OCI-LY7 (cell line): Measurements from ENCODE around the gene ASCL5. TPM values are rescaled to one million over a fixed set of nuclear protein-coding genes. Genes with fewer than 3 reads are reported as not detected.

Source experiments
- BruUV-seq: library from RNA; stranded (reverse); fragments of 400-500 nt; replicated peaks from 2 replicates; lab custom pipeline; 2021; lab: Mats Ljungman, UMichigan
- CTCF ChIA-PET: fragments of 300-600 bp; sonication (Branson Sonifier 250); formaldehyde crosslinking; loops from one replicate; lab custom pipeline; 2022; ENCODE audit warnings: antibody characterized with exemption; ENCODE audit not compliant: unreplicated experiment; lab: Charles Lee
- POLR2A ChIA-PET: fragments of 300-600 bp; sonication (Branson Sonifier 250); formaldehyde crosslinking; loops from one replicate; lab custom pipeline; 2022; ENCODE audit warnings: antibody characterized with exemption; lab: Charles Lee
- DNase-seq: peaks from one replicate; pipeline ENCODE4 v3.0.0-alpha.2; 2015; ENCODE audit warnings: low spot score
- H2AFZ ChIP-seq: fragments of 200-600 bp; sonication (generic), shearing (Covaris generic); 2 replicates; pipeline ENCODE4 v1.6.1; 2014; ENCODE audit warnings: mild to moderate bottlenecking, antibody characterized with exemption, low read length, moderate library complexity
- H3K27ac ChIP-seq: fragments of 200-600 bp; sonication (generic); 2 replicates; pipeline ENCODE4 v1.5.1; 2014; ENCODE audit warnings: mixed run types, low read depth, mild to moderate bottlenecking, moderate library complexity, low read length, inconsistent platforms; ENCODE audit not compliant: poor library complexity, severe bottlenecking
- H3K36me3 ChIP-seq: fragments of 200-600 bp; sonication (generic); 2 replicates; pipeline ENCODE4 v1.6.1; 2014; ENCODE audit warnings: mild to moderate bottlenecking, antibody characterized with exemption, low read length, moderate library complexity, mixed read lengths; ENCODE audit not compliant: insufficient read depth
- H3K4me1 ChIP-seq: fragments of 200-600 bp; sonication (generic); 2 replicates; pipeline ENCODE4 v1.5.1; 2014; ENCODE audit warnings: mild to moderate bottlenecking, low read length; ENCODE audit not compliant: insufficient read depth, poor library complexity, severe bottlenecking
- H3K4me2 ChIP-seq: fragments of 200-600 bp; sonication (generic); 2 replicates; pipeline ENCODE4 v1.6.1; 2014; ENCODE audit warnings: mild to moderate bottlenecking, low read length
- H3K4me3 ChIP-seq: fragments of 200-600 bp; sonication (generic); 2 replicates; pipeline ENCODE4 v1.5.1; 2014; ENCODE audit warnings: mild to moderate bottlenecking, low read depth, low read length; ENCODE audit not compliant: poor library complexity, severe bottlenecking
- H3K79me2 ChIP-seq: fragments of 200-600 bp; sonication (generic); 2 replicates; pipeline ENCODE4 v1.6.1; 2016; ENCODE audit warnings: low read depth, mild to moderate bottlenecking, low read length, moderate library complexity, mixed read lengths; ENCODE audit not compliant: insufficient read depth
- H3K9me2 ChIP-seq: fragments of 200-600 bp; sonication (generic); 2 replicates; pipeline ENCODE4 v1.6.1; 2016; ENCODE audit warnings: mild to moderate bottlenecking, low read length, mixed read lengths; ENCODE audit not compliant: insufficient read depth
- H3K9me3 ChIP-seq: fragments of 200-600 bp; sonication (generic); 2 replicates; pipeline ENCODE4 v1.6.1; 2014; ENCODE audit warnings: mild to moderate bottlenecking, mixed run types, low read length, mixed read lengths
- H4K20me1 ChIP-seq: fragments of 200-600 bp; sonication (generic); 2 replicates; pipeline ENCODE4 v1.6.1; 2014; ENCODE audit warnings: mild to moderate bottlenecking, antibody characterized with exemption, low read length, moderate library complexity, mixed read lengths; ENCODE audit not compliant: insufficient read depth
- EZH2phosphoT487 ChIP-seq: fragments of 200-600 bp; sonication (generic); IDR thresholded peaks from 2 replicates; pipeline ENCODE4 v1.6.1; 2018; ENCODE audit warnings: low read depth, borderline replicate concordance, mild to moderate bottlenecking, mixed run types, antibody characterized with exemption, low read length, moderate library complexity, mixed read lengths
- intact Hi-C: fragments of 100-400 bp; cut with micrococcal nuclease; formaldehyde crosslinking; loops from one replicate; pipeline ENCODE4 v1.10.0; 2022; ENCODE audit not compliant: unreplicated experiment
- total RNA-seq, 2 experiments: library from RNA; depleted of rRNA in 1 of 2; stranded (reverse); fragments of >200 nt in 1 of 2; shearing (Covaris generic) in 1 of 2; gene quantifications; 2 replicates each; pipeline ENCODE4 v1.2.3, GENCODE V29; 2014 to 2022
- TF ChIP-seq, protein P1 (sequence below): fragments of 200-600 bp; sonication (generic); conservative IDR thresholded peaks from 2 replicates; pipeline ENCODE4 v1.5.1; 2014; ENCODE audit warnings: mild to moderate bottlenecking, antibody characterized with exemption, low read length, moderate library complexity, mixed read lengths

The ASCL5 gene
- total RNA-seq, 2 experiments from 2014 or later, result not detected

DNA sequence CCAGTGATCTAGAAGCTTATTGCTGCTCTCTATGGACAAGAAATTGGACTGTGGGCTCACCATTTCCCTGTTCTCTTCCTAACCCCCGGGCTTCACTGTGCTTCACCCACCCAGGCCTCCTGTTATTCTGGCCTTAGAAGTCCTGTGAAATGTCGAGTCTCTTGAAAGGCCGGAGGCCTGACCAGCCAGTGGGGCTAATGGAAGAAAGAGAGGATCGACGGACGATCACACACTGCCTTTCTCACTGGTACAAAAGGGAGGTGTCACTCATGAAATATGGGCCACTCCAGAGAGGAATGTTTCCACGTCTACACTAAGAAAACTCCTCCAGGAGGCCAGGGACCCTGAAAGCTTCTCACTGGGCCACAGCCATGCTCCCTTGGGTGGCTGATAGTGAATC, 50.9 kb downstream of the ASCL5 start:
- CTCF ChIA-PET, result no interaction called here

DNA sequence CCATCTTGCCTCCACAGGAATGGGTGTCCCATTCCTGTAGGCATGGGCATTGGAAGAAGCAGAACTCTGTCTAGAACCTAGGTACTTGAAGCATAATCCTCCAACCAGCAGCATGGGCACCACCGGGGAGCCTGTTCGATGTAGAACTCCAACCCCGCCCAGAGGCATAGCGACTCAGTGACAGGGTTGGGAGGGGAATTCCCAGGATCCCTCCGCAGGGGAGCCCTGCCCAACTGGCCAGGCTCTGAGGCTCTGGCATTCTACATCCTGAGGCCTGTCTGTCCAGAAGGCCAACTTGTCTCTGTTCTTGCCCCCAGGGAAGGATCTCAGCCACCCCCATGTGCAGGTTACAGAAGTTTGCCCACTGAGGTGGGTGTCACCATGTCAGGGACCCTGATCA, 53.0 kb downstream of the ASCL5 start:
- DNase-seq, result no peak
- ChIA-PET CTCF (no interaction called here), POLR2A (no interaction called here)
- intact Hi-C loops, result no loop called here
- Histone ChIP-seq H3K36me3 (no peaks in the 10 kb centered on the region), H3K27ac (no peak overlapping the region), H3K79me2 (no peaks in the 10 kb centered on the region), H3K4me1 (no peaks in the 10 kb centered on the region), H3K4me3 (no peak overlapping the region), H3K9me2 (no peaks in the 10 kb centered on the region), H3K4me2 (no peak overlapping the region), H4K20me1 (no peaks in the 10 kb centered on the region), H2AFZ (no peak overlapping the region), H3K9me3 (no peaks in the 10 kb centered on the region)
- no TSS peak for BruUV-seq
- TF ChIP-seq, protein P1, sequence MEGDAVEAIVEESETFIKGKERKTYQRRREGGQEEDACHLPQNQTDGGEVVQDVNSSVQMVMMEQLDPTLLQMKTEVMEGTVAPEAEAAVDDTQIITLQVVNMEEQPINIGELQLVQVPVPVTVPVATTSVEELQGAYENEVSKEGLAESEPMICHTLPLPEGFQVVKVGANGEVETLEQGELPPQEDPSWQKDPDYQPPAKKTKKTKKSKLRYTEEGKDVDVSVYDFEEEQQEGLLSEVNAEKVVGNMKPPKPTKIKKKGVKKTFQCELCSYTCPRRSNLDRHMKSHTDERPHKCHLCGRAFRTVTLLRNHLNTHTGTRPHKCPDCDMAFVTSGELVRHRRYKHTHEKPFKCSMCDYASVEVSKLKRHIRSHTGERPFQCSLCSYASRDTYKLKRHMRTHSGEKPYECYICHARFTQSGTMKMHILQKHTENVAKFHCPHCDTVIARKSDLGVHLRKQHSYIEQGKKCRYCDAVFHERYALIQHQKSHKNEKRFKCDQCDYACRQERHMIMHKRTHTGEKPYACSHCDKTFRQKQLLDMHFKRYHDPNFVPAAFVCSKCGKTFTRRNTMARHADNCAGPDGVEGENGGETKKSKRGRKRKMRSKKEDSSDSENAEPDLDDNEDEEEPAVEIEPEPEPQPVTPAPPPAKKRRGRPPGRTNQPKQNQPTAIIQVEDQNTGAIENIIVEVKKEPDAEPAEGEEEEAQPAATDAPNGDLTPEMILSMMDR, result no peak
- no peak for TF ChIP-seq EZH2phosphoT487

More for the DNA sequence above, 50.9 kb downstream of the ASCL5 start:
- DNase-seq, result no peak
- H4K20me1 ChIP-seq, result no peaks in the 10 kb centered on the region
- H3K9me3 ChIP-seq, result no peaks in the 10 kb centered on the region
- H2AFZ ChIP-seq, result no peak overlapping the region
- intact Hi-C loops, result no loop called here
- no peaks in the 10 kb centered on the region for H3K36me3 ChIP-seq
- POLR2A ChIA-PET, result interaction anchor here (0.7 kb wide), 1 partner anchor 24 kb away, joined by 3 read pairs; no protein-coding TSS in a partner anchor
- no peak overlapping the region for H3K4me2 ChIP-seq
- no TSS peak for BruUV-seq
- H3K9me2 ChIP-seq, result no peaks in the 10 kb centered on the region
- H3K4me1 ChIP-seq, result no peaks in the 10 kb centered on the region
- TF ChIP-seq EZH2phosphoT487, result no peak
- TF ChIP-seq, protein P1, result no peak
- no peak overlapping the region for H3K27ac ChIP-seq
- H3K4me3 ChIP-seq, result no peak overlapping the region
- no peaks in the 10 kb centered on the region for H3K79me2 ChIP-seq

DNA sequence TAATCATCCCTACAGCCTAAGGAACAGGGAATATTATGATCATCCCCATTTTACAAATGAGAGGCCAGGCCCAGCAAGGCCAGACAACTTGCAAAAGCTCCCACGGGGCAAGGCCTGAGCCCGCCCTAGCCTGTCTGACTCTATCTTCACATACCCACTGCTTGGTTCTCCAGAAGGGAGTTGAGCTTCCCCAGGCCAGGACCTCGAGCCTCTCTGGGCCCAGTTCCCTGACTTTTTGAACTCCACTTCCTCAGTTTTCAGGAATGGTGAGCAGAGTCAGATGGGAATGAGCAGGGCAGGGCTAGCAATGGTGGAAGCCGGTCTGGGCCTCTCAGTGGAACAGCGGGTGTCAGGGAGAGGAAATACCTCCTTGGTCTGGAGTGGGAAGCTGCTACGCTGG, 54.1 kb downstream of the ASCL5 start:
- CTCF ChIA-PET, result no interaction called here
- Histone ChIP-seq H3K4me3 (no peak overlapping the region), H3K4me2 (no peak overlapping the region), H4K20me1 (no peaks in the 10 kb centered on the region), H2AFZ (no peak overlapping the region), H3K27ac (no peak overlapping the region), H3K79me2 (no peaks in the 10 kb centered on the region), H3K36me3 (no peaks in the 10 kb centered on the region), H3K9me3 (no peaks in the 10 kb centered on the region), H3K9me2 (no peaks in the 10 kb centered on the region), H3K4me1 (no peaks in the 10 kb centered on the region)
- TF ChIP-seq, protein P1, result no peak
- TF ChIP-seq EZH2phosphoT487, result no peak
- no peak for DNase-seq
- intact Hi-C loops, result no loop called here
- no TSS peak for BruUV-seq
- POLR2A ChIA-PET, result interaction anchor here (0.5 to 0.6 kb wide), 3 partner anchors 9 to 423 kb away, joined by 3 to 4 read pairs (median 3); no protein-coding TSS in a partner anchor
